DOHH2 (cell line): Measurements from ENCODE around the gene SMOC2.

ENCODE experiments used
- CTCF ChIP-seq: fragments of 200-600 bp; sonication (generic); IDR thresholded peaks from one replicate; pipeline ENCODE4 v1.5.1; 2014; ENCODE audit warnings: antibody characterized with exemption, mild to moderate bottlenecking, low read depth, low read length; ENCODE audit not compliant: poor library complexity, severe bottlenecking
- EZH2phosphoT487 ChIP-seq: fragments of 200-600 bp; sonication (generic); IDR thresholded peaks from 2 replicates; pipeline ENCODE4 v1.6.1; 2017; ENCODE audit warnings: borderline replicate concordance, mild to moderate bottlenecking, antibody characterized with exemption, low read length, moderate library complexity, mixed read lengths

- TF ChIP-seq CTCF (no peak), EZH2phosphoT487 (no peak)
Measured at GRCh38 chr6:168666170-168666569, 225.2 kb downstream of the SMOC2 start.
